Measurements from ENCODE around the gene ESR2.

Gene ESR2

GRCh38 chr14:64292197-64292596, 2.0 kb downstream of the ESR2 start:
- no peak for DNase-seq (ENCODE audit: low spot score)
- TF ChIP-seq CTCF (IDR thresholded peaks at IDR 0.05; ENCODE audit: extremely low read depth, missing control alignments): no peak

GRCh38 chr14:64289571-64289970, 4.6 kb downstream of the ESR2 start:
- TF ChIP-seq CTCF (IDR thresholded peaks at IDR 0.05; ENCODE audit: extremely low read depth, missing control alignments): no peak
- DNase-seq (ENCODE audit: low spot score): no peak

- DNase-seq (ENCODE audit: low spot score): no peak
- no peak for TF ChIP-seq CTCF (IDR thresholded peaks at IDR 0.05; ENCODE audit: extremely low read depth, missing control alignments)
These were observed 12.4 kb downstream of the ESR2 start for GRCh38 chr14:64281805-64282204.

GRCh38 chr14:64279704-64280668, 14.2 kb downstream of the ESR2 start:
- no peak for DNase-seq (ENCODE audit: low spot score)
- no peak for TF ChIP-seq CTCF (IDR thresholded peaks at IDR 0.05; ENCODE audit: extremely low read depth, missing control alignments)

- no peak for DNase-seq (ENCODE audit: low spot score)
- no peak for TF ChIP-seq CTCF (IDR thresholded peaks at IDR 0.05; ENCODE audit: extremely low read depth, missing control alignments)
These were observed 15.7 kb downstream of the ESR2 start for GRCh38 chr14:64278458-64278857.

GRCh38 chr14:64272019-64272418, 22.2 kb downstream of the ESR2 start:
- no peak for TF ChIP-seq CTCF (IDR thresholded peaks at IDR 0.05; ENCODE audit: extremely low read depth, missing control alignments)
- DNase-seq (ENCODE audit: low spot score): no peak

- TF ChIP-seq CTCF (IDR thresholded peaks at IDR 0.05; ENCODE audit: extremely low read depth, missing control alignments): no peak
- no peak for DNase-seq (ENCODE audit: low spot score)
These were observed 27.9 kb downstream of the ESR2 start for GRCh38 chr14:64266239-64266638.
